ENCODE results near the gene USP47. TPM values are rescaled to one million over a fixed set of nuclear protein-coding genes. Genes with fewer than 3 reads are reported as not detected.

The USP47 gene
- total RNA-seq, 1 donor from 2014 or later: 21.3 TPM

- no peak overlapping the region for H3K4me3 ChIP-seq (ENCODE audit: low read depth, low read length)
- DNase-seq (ENCODE audit: low read depth): no peak
- no peak for TF ChIP-seq CTCF (conservative IDR thresholded peaks at IDR 0.05; ENCODE audit: low read depth, low read length)
These were observed 23.7 kb downstream of the USP47 start for GRCh38 chr11:11865449-11865848.

DNA sequence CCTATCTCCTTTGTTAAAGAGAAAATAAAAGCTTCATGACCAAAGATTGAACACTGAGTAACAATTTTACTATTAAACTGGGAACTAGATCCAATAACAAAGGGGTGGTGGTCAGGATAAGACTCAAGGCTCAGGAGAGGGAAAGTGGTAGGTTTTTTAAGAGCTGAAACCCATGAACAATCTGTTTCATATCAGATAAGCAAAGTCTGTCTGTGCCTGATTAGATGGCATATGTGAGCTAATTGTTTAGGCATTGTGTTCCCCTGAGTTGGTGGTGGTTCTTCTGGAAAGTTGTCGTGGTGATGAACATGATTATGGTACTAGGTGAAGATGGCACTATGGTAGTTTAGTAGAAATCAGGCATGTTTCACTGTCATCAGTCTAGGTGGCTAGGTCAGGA, 24.4 kb downstream of the USP47 start:
- no peak for DNase-seq (ENCODE audit: low read depth)
- no peak for TF ChIP-seq CTCF (conservative IDR thresholded peaks at IDR 0.05; ENCODE audit: low read depth, low read length)
- H3K4me3 ChIP-seq (ENCODE audit: low read depth, low read length): no peak overlapping the region

DNA sequence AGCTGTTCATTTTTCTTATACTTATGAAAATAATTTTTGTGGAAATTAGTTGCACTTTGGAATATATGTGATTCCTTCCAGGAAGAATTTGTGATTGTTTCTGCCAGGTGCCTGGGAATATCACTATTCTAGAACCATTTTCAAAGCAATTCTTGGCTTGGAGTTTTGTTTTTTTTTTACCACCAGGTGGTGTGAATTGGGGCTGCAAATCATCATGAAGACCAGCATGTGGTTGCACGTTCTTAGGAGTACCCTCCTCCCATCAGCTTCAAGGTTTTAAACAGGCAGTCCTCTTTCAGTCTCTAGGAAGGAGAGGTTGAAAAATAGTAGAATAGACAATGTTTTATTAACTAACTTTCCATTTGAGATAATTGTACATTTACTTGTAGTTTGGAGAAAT, 25.9 kb downstream of the USP47 start:
- no peak for DNase-seq (ENCODE audit: low read depth)
- no peak for TF ChIP-seq CTCF (conservative IDR thresholded peaks at IDR 0.05; ENCODE audit: low read depth, low read length)
- H3K4me3 ChIP-seq (ENCODE audit: low read depth, low read length): no peak overlapping the region

DNA sequence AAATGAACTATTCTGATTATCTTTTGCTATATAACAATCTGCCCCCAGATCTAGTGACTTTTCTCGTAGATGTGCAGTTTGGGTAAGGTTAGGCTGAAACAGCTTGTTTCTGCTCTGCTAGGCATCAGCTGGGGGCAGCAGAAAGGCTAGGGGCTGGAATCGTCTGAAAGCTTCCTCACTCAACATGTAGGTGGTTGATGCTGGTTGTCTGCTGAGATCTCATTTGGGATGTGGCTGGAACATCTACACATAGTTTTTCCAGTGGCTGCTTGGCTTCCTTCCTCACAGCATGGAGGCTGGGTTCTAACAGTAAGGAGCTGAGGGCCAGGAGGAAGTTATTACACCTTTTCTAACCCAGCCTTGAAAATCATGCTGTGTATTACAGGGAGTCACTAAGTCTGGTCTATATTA, 30.2 kb downstream of the USP47 start:
- no peak for DNase-seq (ENCODE audit: low read depth)
- no peak for TF ChIP-seq CTCF (conservative IDR thresholded peaks at IDR 0.05; ENCODE audit: low read depth, low read length)
- H3K4me3 ChIP-seq (ENCODE audit: low read depth, low read length): no peak overlapping the region

DNA sequence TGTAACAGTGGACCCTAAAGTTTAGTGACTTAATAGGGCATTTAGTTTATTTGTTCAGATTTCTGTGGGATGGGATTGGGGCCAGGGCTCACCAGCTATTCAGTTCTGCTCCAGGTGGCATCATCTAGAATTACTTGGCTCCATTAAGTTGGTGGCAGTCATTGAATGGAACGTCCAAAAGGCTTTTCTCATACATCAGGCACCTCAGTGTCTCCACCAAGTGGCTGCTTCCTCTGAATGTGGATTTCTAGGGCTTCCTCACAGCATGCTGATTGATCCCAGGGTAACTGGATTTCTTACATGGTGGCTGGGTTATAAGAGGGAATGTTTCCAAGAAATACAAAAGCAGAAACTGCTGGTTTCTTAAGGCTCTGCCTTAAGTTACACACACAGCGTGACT, 34.7 kb downstream of the USP47 start:
- peak; percentile 61 for TF ChIP-seq CTCF (conservative IDR thresholded peaks at IDR 0.05; ENCODE audit: low read depth, low read length)
- H3K4me3 ChIP-seq (ENCODE audit: low read depth, low read length): no peak overlapping the region
- DNase-seq (ENCODE audit: low read depth): no peak

- no peak overlapping the region for H3K4me3 ChIP-seq (ENCODE audit: low read depth, low read length)
- no peak for TF ChIP-seq CTCF (conservative IDR thresholded peaks at IDR 0.05; ENCODE audit: low read depth, low read length)
- no peak for DNase-seq (ENCODE audit: low read depth)
These were observed 38.4 kb downstream of the USP47 start for GRCh38 chr11:11880179-11880578.

- DNase-seq (ENCODE audit: low read depth): no peak
- TF ChIP-seq CTCF (conservative IDR thresholded peaks at IDR 0.05; ENCODE audit: low read depth, low read length): no peak
- no peak overlapping the region for H3K4me3 ChIP-seq (ENCODE audit: low read depth, low read length)
These were observed 40.8 kb downstream of the USP47 start for GRCh38 chr11:11882539-11882938.
